Measurements from ENCODE around the gene PRELP. TPM values are rescaled to one million over a fixed set of nuclear protein-coding genes. Genes with fewer than 3 reads are reported as not detected.

The PRELP gene
- total RNA-seq, 6 experiments from 2014 or later = 3.8 to 10.8 (median 5.4) TPM

DNA sequence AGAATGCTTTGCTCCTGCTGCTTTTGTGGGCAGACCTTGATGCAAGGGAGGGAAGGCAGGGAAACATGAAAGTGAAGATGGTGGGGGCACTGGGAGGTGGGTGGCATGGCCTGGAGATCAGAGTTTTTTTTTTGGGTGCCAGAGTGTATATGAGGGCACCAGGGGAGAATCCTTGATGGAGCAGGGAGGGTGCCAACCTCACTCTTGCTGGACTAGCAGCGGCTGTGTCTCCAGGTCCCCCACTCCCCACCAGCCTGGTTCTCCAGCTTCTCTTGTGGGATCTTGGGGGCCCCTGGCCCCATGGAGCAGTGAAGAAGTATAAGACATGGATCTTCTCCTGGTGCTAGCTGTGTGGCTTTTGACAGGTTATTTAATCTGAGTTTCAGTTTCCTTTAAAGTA, 13.5 kb upstream of the PRELP start:
- ATAC-seq (no peak), DNase-seq (no peak)
- intact Hi-C loops (cut with DNase I) = no loop called here
- Histone ChIP-seq H3K4me1 (no peaks in the 10 kb centered on the region), H3K4me3 (no peak overlapping the region), H3K9me3 (no peaks in the 10 kb centered on the region), H3K27ac (no peak overlapping the region), H3K36me3 (no peaks in the 10 kb centered on the region), H3K27me3 (no peaks in the 10 kb centered on the region)
- TF ChIP-seq, protein P1, sequence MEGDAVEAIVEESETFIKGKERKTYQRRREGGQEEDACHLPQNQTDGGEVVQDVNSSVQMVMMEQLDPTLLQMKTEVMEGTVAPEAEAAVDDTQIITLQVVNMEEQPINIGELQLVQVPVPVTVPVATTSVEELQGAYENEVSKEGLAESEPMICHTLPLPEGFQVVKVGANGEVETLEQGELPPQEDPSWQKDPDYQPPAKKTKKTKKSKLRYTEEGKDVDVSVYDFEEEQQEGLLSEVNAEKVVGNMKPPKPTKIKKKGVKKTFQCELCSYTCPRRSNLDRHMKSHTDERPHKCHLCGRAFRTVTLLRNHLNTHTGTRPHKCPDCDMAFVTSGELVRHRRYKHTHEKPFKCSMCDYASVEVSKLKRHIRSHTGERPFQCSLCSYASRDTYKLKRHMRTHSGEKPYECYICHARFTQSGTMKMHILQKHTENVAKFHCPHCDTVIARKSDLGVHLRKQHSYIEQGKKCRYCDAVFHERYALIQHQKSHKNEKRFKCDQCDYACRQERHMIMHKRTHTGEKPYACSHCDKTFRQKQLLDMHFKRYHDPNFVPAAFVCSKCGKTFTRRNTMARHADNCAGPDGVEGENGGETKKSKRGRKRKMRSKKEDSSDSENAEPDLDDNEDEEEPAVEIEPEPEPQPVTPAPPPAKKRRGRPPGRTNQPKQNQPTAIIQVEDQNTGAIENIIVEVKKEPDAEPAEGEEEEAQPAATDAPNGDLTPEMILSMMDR (IDR thresholded peaks at IDR 0.05) = no peak
- TF ChIP-seq POLR2A (IDR thresholded peaks at IDR 0.05) = no peak
- WGBS (ENCODE audit: insufficient coverage, low coverage, low lambda C conversion rate, missing lambda C conversion rate) = no CpG with 5 or more reads among the region's 1 CpG

GRCh38 chr1:203462878-203463277, 12.7 kb upstream of the PRELP start:
- 73% methylated on average over 6 of the region's 6 CpGs for WGBS (ENCODE audit: insufficient coverage, low coverage, low lambda C conversion rate, missing lambda C conversion rate)
- H3K4me1 ChIP-seq = no peaks in the 10 kb centered on the region
- no peak for ATAC-seq
- no peaks in the 10 kb centered on the region for H3K36me3 ChIP-seq
- no peak for DNase-seq
- H3K9me3 ChIP-seq = no peaks in the 10 kb centered on the region
- no peaks in the 10 kb centered on the region for H3K27me3 ChIP-seq
- TF ChIP-seq POLR2A (IDR thresholded peaks at IDR 0.05) = no peak
- TF ChIP-seq, protein P1 (IDR thresholded peaks at IDR 0.05) = no peak
- no peak overlapping the region for H3K27ac ChIP-seq
- intact Hi-C loops (cut with DNase I) = no loop called here
- H3K4me3 ChIP-seq = no peak overlapping the region

- no peak for ATAC-seq
- TF ChIP-seq POLR2A (IDR thresholded peaks at IDR 0.05) = no peak
- TF ChIP-seq, protein P1 (IDR thresholded peaks at IDR 0.05) = no peak
Measured at GRCh38 chr1:203463469-203464062, 12.0 kb upstream of the PRELP start.

GRCh38 chr1:203464226-203464625, 11.4 kb upstream of the PRELP start:
- no peak for TF ChIP-seq POLR2A (IDR thresholded peaks at IDR 0.05)
- TF ChIP-seq, protein P1 (IDR thresholded peaks at IDR 0.05) = no peak
- intact Hi-C loops (cut with DNase I) = no loop called here
- H3K27ac ChIP-seq = no peak overlapping the region
- no peak overlapping the region for H3K4me3 ChIP-seq
- H3K9me3 ChIP-seq = no peaks in the 10 kb centered on the region
- H3K36me3 ChIP-seq = no peaks in the 10 kb centered on the region
- WGBS (ENCODE audit: insufficient coverage, low coverage, low lambda C conversion rate, missing lambda C conversion rate) = 51% methylated on average over 4 of the region's 5 CpGs
- ATAC-seq (no peak), DNase-seq (no peak)
- H3K4me1 ChIP-seq = no peaks in the 10 kb centered on the region
- no peaks in the 10 kb centered on the region for H3K27me3 ChIP-seq

More at GRCh38 chr1:203463469-203464062, 12.0 kb upstream of the PRELP start:
- DNase-seq = no peak
- H3K9me3 ChIP-seq = no peaks in the 10 kb centered on the region
- intact Hi-C loops (cut with DNase I) = no loop called here
- no peaks in the 10 kb centered on the region for H3K36me3 ChIP-seq
- no peak overlapping the region for H3K4me3 ChIP-seq
- no peaks in the 10 kb centered on the region for H3K4me1 ChIP-seq
- no peak overlapping the region for H3K27ac ChIP-seq
- WGBS (ENCODE audit: insufficient coverage, low coverage, low lambda C conversion rate, missing lambda C conversion rate) = 57% methylated on average over 7 of the region's 7 CpGs
- no peaks in the 10 kb centered on the region for H3K27me3 ChIP-seq
